HG02678 (cell line): Measurements from ENCODE around the gene GANAB.

Experiments used
- ATAC-seq: cut with Tn5 transposase; IDR thresholded peaks from one replicate; pipeline ENCODE4 v1.9.1; 2021; ENCODE audit warnings: mild to moderate bottlenecking, moderate library complexity; ENCODE audit not compliant: unreplicated experiment

Gene GANAB

DNA sequence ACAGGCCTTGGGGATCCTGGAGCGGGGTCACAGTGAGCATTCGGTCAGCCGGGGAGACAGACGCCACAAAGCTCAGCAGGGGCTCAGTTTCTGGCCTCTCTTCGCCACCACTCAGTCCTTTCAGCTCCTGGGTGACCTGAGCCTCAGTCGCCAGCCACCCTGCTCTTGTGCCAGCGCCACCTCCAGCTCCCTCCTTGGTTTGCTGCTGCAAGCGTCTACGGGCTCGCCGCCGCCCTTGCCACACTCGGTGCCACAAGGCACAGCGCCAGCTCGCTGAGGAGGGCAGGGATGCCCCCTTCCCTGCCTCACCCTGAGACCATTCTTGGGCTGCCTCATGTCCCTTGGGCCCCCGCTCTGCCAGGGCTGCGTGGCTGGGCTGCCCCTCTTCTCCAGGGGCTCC, 71.3 kb downstream of the GANAB start:
- ATAC-seq = no peak
